Central memory CD8-positive, alpha-beta T cell (primary cell): ENCODE results near the gene PSME4.
A peak's percentile ranks its signal among the peaks of the same experiment; 100 is the strongest.
"Not testable (repeated sequence)": the region's sequence is repeated elsewhere in the genome, so short reads cannot be mapped to it uniquely, and the experiment has no call there.

Experiments
- ATAC-seq: fragments of 150-1000 bp; cut with Tn5 transposase; replicated peaks from 2 replicates; pipeline ENCODE4 v1.10.0; 2022; ENCODE audit warnings: mild to moderate bottlenecking, moderate FRiP score, moderate number of reproducible peaks; ENCODE audit not compliant: poor library complexity, severe bottlenecking; ENCODE audit errors: extremely low read depth
- DNase-seq, 2 donors: peaks; one replicate each; pipeline ENCODE4 v3.0.0; 2021; ENCODE audit warnings: low spot score in 2 of 2
- H3K27ac Mint-ChIP-seq: one replicate; pipeline ENCODE4 v1.8.0; 2022; ENCODE audit warnings: low read depth, mild to moderate bottlenecking, moderate library complexity, mixed read lengths
- H3K27me3 Mint-ChIP-seq: one replicate; pipeline ENCODE4 v1.8.0; 2022; ENCODE audit warnings: mixed read lengths
- H3K36me3 Mint-ChIP-seq: one replicate; pipeline ENCODE4 v1.8.0; 2022; ENCODE audit warnings: mild to moderate bottlenecking, moderate library complexity, mixed read lengths; ENCODE audit not compliant: insufficient read depth
- H3K4me1 Mint-ChIP-seq: one replicate; pipeline ENCODE4 v1.8.0; 2022; ENCODE audit warnings: mixed read lengths
- H3K4me3 Mint-ChIP-seq: one replicate; pipeline ENCODE4 v1.8.0; 2022; ENCODE audit warnings: mild to moderate bottlenecking, moderate library complexity, mixed read lengths
- H3K9me3 Mint-ChIP-seq: one replicate; pipeline ENCODE4 v1.8.0; 2022; ENCODE audit warnings: mixed read lengths

PSME4 gene

DNA sequence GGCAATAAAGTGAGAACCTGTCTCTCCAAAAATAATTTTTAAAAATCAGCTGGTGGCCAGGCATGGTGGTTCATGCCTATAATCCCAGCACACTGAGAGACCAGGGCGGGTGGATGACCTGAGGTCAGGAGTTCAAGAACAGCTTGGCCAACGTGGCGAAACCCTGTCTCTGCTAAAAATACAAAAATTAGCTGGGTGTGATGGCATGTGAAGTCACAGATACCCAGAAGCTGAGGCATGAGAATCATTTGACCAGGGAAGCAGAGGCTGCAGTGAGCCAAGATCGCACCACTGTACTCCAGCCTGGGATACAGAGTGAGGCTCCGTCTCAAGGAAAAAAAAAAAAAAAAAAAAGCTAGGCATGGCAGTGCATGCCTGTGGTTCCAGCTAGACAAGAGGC is 103.6 kb downstream of the PSME4 start:
- H3K27ac Mint-ChIP-seq, result no peak overlapping the region
- ATAC-seq, result no peak
- H3K27me3 Mint-ChIP-seq, result no peaks in the 10 kb centered on the region
- no peaks in the 10 kb centered on the region for H3K4me1 Mint-ChIP-seq
- no peaks in the 10 kb centered on the region for H3K9me3 Mint-ChIP-seq
- H3K4me3 Mint-ChIP-seq, result no peak overlapping the region
- no peak for DNase-seq
- H3K36me3 Mint-ChIP-seq, result peaks cover 55% of the 10 kb centered on the region

GRCh38 chr2:53865962-53866361 is 104.8 kb downstream of the PSME4 start:
- Mint-ChIP-seq H3K27ac (no peak overlapping the region), H3K27me3 (no peaks in the 10 kb centered on the region), H3K4me1 (no peaks in the 10 kb centered on the region), H3K36me3 (peaks cover 50% of the 10 kb centered on the region), H3K9me3 (no peaks in the 10 kb centered on the region), H3K4me3 (no peak overlapping the region)
- ATAC-seq (no peak), DNase-seq (no peak)

DNA sequence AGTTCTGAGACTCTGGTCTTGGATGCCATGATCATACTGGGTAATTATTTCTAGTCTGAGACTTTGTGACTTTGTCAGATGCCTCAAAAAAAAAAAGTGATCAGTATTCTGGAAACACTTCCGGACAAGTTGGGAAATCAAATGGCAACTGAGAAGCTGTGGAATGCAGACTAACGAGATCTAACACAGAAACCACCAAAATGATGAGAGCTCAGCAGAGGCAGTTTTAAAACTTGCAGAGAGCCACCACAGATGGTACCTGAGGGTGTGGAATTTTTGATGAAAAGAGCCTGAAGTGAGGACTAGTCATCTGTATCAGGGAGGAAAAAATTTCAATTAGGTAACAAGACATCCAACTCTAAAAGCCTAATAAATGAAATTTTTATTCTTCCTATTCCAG is 105.5 kb downstream of the PSME4 start:
- Mint-ChIP-seq H3K27ac (no peak overlapping the region), H3K36me3 (peaks cover 49% of the 10 kb centered on the region), H3K4me1 (no peaks in the 10 kb centered on the region), H3K9me3 (no peaks in the 10 kb centered on the region), H3K4me3 (no peak overlapping the region), H3K27me3 (no peaks in the 10 kb centered on the region)
- ATAC-seq (no peak), DNase-seq (no peak)

DNA sequence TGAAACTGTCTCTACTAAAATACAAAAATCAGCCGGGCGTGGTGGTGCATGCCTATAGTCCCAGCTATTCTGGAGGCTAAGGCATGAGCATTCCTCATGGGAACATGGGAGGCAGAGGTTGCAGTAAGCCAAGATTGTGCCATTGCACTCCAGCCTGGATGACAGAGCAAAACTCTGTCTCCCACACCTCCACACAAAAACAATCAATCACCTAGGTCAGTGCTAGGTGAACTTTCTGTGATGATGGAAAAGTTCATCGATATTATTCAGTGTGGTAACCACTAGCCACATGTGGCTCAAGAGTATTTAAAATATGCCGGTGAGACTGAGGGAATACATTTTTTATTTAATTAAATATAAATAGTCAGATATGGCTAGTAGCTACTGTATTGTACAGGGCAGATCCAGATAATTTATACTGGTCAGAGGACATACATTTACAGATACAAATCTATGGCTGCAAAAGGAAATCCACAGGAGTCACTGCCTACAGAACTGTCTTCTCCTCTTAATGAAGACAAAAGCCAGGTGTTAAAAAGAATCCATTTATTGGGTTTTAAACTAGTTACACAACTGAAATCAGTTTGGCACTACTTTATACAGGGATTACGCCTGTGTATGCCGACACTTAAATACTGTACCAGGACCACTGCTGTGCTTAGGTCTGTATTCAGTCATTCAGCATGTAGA is 107.1 kb downstream of the PSME4 start:
- no peaks in the 10 kb centered on the region for H3K4me1 Mint-ChIP-seq
- no peak for ATAC-seq

GRCh38 chr2:53861824-53862223 is 109.0 kb downstream of the PSME4 start:
- Mint-ChIP-seq H3K36me3 (peaks cover 34% of the 10 kb centered on the region), H3K27ac (no peak overlapping the region), H3K4me3 (no peak overlapping the region), H3K4me1 (no peaks in the 10 kb centered on the region), H3K27me3 (no peaks in the 10 kb centered on the region), H3K9me3 (no peaks in the 10 kb centered on the region)
- ATAC-seq, result no peak
- no peak for DNase-seq

More for the DNA sequence above, 107.1 kb downstream of the PSME4 start:
- H3K36me3 Mint-ChIP-seq, result peaks cover 48% of the 10 kb centered on the region
- H3K9me3 Mint-ChIP-seq, result no peaks in the 10 kb centered on the region
- H3K27ac Mint-ChIP-seq, result no peak overlapping the region
- no peaks in the 10 kb centered on the region for H3K27me3 Mint-ChIP-seq
- no peak overlapping the region for H3K4me3 Mint-ChIP-seq
- DNase-seq, result no peak

DNA sequence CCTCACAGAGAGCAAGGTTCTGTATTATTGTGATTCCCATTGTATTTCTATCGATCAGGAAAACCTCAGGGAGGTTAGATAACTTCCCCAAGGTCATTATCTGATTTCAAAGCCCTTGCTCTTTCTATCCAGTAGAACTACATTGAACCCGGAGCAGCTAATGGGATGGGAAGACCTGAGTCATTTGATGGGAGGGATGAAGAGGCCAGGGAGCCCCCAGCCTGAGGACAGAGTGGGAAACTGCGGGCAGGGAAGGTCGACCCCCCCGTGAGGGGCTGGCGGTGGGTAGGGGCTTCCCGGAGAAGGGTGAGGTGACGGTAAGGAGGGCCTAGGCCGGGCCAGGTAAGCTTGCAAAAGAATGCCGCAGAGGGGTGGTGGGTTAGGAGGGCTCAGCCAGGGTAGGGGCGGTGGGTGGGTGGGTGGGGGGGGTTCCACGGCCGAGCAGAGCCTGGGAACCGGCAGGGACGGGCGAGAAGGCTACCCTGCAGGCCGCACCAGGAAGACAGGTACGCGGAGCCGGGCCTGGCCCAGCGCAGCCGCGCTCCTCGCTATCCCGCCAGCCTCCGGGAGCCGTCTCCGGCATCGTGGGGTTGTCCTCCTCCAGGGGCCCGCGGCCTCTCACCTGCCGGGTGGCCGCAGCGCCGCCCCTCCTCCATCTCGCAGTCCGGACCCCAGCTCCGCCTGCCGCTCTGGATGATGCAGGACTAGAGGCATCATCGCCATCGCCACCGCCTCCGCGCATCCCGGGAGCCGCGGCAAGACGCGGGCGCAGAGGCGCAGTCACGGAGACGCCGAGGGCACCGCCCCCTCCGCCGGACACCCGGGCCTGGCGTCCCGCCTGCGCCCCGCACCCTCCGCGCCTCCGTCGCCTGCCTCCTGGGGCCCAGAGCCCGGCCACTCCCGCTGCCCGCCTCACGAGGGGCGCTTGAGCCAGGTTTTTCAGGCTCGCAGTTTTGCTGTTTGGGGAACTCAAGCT is 111.3 kb downstream of the PSME4 start, which contains the start of gene GPR75:
GPR75 (minus strand) TSS at position 762 of the 976 bp plus-strand sequence. CDS start 5,211 bp downstream, outside the sequence.
- H3K4me3 Mint-ChIP-seq, result no peak within 1 kb of the TSS
- peaks cover 14% of the 10 kb centered on the region for H3K36me3 Mint-ChIP-seq
- no peaks in the 10 kb centered on the region for H3K27me3 Mint-ChIP-seq
- H3K4me1 Mint-ChIP-seq, result peaks cover 9% of the 10 kb centered on the region
- ATAC-seq (no peak), DNase-seq (no peak)
- H3K9me3 Mint-ChIP-seq, result no peaks in the 10 kb centered on the region
- no peak within 1 kb of the TSS for H3K27ac Mint-ChIP-seq

- Mint-ChIP-seq H3K4me1 (peaks cover 9% of the 10 kb centered on the region), H3K27me3 (no peaks in the 10 kb centered on the region), H3K36me3 (peaks cover 7% of the 10 kb centered on the region), H3K4me3 (no peak overlapping the region), H3K27ac (no peak overlapping the region), H3K9me3 (no peaks in the 10 kb centered on the region)
- DNase-seq, result no peak
- ATAC-seq, result no peak
Observed at GRCh38 chr2:53856272-53856671, 114.5 kb downstream of the PSME4 start.

DNA sequence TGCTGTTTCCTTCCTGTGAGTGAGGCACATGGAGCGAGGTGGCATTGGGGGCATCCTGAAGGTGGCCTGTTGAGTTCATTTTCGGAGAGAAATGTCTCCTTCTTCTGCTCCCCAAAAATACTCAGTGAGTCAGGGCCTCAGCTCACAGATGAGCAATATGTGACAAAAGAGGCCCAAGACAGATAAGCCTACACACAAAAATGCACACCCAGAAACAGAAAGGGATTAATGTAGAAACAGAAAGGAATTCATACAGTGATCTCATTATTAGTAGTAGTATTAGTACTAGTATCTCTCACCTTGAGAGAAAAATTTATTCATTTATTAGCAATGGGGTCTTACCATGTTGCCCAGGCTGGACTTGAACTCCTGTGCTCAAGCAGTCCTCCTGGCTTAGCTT is 116.1 kb downstream of the PSME4 start:
- peaks cover 3% of the 10 kb centered on the region for H3K36me3 Mint-ChIP-seq
- H3K27me3 Mint-ChIP-seq, result no peaks in the 10 kb centered on the region
- ATAC-seq, result no peak
- H3K9me3 Mint-ChIP-seq, result no peaks in the 10 kb centered on the region
- DNase-seq, result no peak
- peaks cover 9% of the 10 kb centered on the region for H3K4me1 Mint-ChIP-seq
- H3K4me3 Mint-ChIP-seq, result no peak overlapping the region
- peak overlapping the region; percentile 8 for H3K27ac Mint-ChIP-seq

GRCh38 chr2:53852532-53852931 is 118.3 kb downstream of the PSME4 start:
- Mint-ChIP-seq H3K27me3 (no peaks in the 10 kb centered on the region), H3K4me1 (peaks cover 9% of the 10 kb centered on the region), H3K27ac (no peak overlapping the region), H3K4me3 (no peak overlapping the region), H3K36me3 (peaks cover 2% of the 10 kb centered on the region), H3K9me3 (no peaks in the 10 kb centered on the region)
- DNase-seq (no peak), ATAC-seq (no peak)

- DNase-seq, H3K9me3 Mint-ChIP-seq, H3K27me3 Mint-ChIP-seq, H3K36me3 Mint-ChIP-seq, H3K4me1 Mint-ChIP-seq, H3K4me3 Mint-ChIP-seq, H3K27ac Mint-ChIP-seq, ATAC-seq: not testable (repeated sequence)
Observed at GRCh38 chr2:53851052-53851757, 119.6 kb downstream of the PSME4 start.

DNA sequence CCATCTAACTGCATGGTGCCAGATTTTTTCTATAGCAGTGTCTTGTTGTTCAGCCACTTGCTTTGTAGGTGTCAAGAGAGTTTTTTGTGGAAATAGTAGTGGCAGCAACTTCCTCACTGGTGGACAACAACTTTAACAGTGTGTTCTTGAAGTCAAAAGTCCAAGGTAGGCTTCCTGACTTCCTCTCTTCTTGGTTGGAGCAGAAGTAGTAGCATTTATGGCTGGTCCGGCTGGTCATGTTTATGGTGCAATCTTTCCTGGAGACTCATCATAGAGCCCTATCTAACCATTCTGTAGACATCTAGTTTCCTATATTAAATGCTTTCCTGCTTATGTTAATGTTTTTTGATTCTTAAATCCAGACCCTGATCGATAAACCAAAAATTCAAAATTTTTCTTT is 122.7 kb downstream of the PSME4 start:
- Mint-ChIP-seq H3K4me3 (no peak overlapping the region), H3K27ac (no peak overlapping the region), H3K4me1 (peaks cover 12% of the 10 kb centered on the region), H3K27me3 (no peaks in the 10 kb centered on the region), H3K36me3 (no peaks in the 10 kb centered on the region), H3K9me3 (no peaks in the 10 kb centered on the region)
- ATAC-seq, result no peak
- DNase-seq, result no peak

- H3K27me3 Mint-ChIP-seq, result no peaks in the 10 kb centered on the region
- no peak overlapping the region for H3K27ac Mint-ChIP-seq
- peaks cover 3% of the 10 kb centered on the region for H3K36me3 Mint-ChIP-seq
- DNase-seq (no peak), ATAC-seq (no peak)
- H3K4me3 Mint-ChIP-seq, result no peak overlapping the region
- peaks cover 12% of the 10 kb centered on the region for H3K4me1 Mint-ChIP-seq
- no peaks in the 10 kb centered on the region for H3K9me3 Mint-ChIP-seq
Observed at GRCh38 chr2:53843595-53843994, 127.2 kb downstream of the PSME4 start.
